Measurements from ENCODE around the gene PRPF8.

DNA sequence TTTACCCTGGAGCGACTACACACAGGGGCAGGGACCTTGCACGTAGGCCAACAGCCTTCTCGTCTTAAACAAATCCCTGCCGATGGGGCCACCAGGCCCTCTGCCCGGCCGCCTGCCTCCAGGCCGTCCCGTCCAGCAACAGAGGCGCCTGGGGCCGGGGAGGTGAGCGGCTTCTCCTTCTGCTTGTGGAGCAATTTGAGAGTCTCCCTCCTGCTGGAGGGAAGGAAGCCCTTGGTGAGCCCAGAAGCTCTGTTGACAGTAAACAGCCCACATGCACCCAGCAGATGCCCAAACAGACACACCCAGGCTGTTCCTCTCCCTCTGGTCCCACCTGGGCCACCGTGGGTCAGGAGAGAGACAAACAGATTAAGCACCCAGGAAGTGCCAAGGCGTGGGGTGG is 64.2 kb downstream of the PRPF8 start:
- TF ChIP-seq POLR2A (IDR thresholded peaks at IDR 0.05; ENCODE audit: low read length), result no peak
- no peak for TF ChIP-seq GATA1 (IDR thresholded peaks at IDR 0.05; ENCODE audit: low read depth, low read length)
